Uterus (tissue), 2 donors: ENCODE measurements around the gene EIF3I.

ENCODE experiments used
- POLR2A ChIP-seq, 2 donors: fragments of 450-650 bp; IDR thresholded peaks; one replicate each; pipeline ENCODE4 v1.6.1; 2016; ENCODE audit warnings: antibody characterized with exemption in 2 of 2, mild to moderate bottlenecking in 1 of 2, moderate library complexity in 1 of 2
- TF ChIP-seq, protein P1 (sequence below), 4 experiments: fragments of 200-600 bp in 2 of 4; fragments of 450-650 bp in 2 of 4; sonication (generic) in 2 of 4; IDR thresholded peaks; one replicate each; pipeline ENCODE4 v1.5.1; 2016 to 2019; ENCODE audit warnings: antibody characterized with exemption in 4 of 4, mild to moderate bottlenecking in 2 of 4, moderate library complexity in 1 of 4

DNA sequence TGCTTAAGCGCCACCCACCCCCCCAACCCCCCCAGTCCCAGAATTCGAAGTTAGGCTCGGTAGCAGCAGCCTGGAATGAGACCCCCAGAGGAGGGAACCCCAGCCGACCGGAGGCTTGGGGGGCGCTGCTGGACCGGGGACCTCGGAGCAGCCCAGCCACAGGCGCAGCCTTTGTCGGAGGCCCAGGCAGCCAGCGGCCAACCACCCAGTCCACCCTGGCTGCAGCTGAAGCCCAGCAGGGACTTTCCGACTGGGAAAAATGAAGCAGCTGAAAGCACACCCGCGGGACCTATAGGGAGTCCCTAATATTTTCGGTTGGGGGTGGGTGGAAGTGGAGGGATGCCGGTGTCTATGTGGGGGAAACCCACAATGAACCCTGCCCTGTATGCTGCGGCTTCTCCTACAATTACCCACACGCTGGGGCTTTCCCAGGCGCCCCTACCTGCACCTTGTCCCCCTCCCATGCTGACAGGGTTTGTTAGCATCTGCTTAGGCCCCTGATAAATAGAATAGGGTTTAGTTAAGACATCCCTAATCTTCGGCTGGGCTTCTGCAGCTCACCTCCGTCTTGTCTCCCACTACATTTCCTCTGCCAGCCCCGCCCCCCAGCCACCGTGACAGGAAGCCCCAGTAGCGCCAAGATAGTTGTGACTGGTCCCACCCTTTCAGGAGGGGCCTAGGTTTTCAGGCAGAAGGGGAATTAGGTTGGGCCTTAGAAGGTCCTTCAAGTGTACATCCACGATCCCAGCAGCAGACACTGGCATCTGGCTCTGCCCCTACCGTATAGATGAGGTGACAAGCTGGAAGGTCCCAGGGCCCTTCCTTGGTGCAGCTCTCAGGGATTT, 21.0 kb upstream of the EIF3I start:
- TF ChIP-seq, protein P1, sequence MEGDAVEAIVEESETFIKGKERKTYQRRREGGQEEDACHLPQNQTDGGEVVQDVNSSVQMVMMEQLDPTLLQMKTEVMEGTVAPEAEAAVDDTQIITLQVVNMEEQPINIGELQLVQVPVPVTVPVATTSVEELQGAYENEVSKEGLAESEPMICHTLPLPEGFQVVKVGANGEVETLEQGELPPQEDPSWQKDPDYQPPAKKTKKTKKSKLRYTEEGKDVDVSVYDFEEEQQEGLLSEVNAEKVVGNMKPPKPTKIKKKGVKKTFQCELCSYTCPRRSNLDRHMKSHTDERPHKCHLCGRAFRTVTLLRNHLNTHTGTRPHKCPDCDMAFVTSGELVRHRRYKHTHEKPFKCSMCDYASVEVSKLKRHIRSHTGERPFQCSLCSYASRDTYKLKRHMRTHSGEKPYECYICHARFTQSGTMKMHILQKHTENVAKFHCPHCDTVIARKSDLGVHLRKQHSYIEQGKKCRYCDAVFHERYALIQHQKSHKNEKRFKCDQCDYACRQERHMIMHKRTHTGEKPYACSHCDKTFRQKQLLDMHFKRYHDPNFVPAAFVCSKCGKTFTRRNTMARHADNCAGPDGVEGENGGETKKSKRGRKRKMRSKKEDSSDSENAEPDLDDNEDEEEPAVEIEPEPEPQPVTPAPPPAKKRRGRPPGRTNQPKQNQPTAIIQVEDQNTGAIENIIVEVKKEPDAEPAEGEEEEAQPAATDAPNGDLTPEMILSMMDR (IDR thresholded peaks at IDR 0.05) = peak in 1 of 4 experiments; percentile 22
- TF ChIP-seq POLR2A (IDR thresholded peaks at IDR 0.05) = no peak
